ENCODE results near the gene C10orf71. TPM values are rescaled to one million over a fixed set of nuclear protein-coding genes. Genes with fewer than 3 reads are reported as not detected.

C10orf71 gene
- total RNA-seq, 1 donor from 2014 or later = not detected

DNA sequence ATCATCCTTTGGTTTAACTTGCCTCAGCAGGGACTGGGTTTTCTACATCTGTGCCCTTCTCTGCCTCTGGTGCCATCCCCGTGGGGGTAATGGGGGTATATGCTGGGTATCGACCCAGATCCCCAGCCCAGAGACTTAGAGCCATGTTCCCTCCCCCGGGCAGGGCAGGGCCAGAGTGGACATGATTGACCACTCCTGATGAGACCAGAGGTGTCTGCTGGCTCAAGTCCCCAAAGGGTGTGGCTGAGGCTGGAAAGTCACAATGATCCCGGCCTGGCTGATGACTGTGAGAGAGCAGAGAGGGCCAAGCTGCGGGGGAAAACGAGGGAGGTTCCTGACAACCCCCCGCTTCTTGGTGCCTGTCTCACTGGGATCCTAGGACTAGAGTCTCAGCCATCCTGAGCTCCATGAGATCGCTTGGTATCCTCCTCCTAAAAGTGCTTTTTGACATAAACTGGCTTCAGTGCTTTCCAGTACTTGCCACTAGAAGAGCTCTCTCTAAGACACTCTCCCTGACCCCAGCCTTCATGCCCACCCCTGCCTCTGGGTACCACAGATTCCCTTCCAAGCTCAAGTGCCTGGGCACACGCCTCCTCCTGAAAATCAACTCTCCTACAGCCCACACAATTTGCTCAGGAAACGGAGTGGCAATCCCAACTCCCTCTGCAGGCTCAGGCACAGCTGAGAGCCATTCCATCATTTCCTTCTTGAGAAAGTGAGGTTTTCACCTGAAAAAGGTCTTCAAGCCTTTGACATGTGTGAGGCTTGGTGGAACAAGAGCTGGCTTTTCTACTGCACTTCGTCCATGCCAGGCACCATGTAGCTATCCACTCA lies 63.0 kb downstream of the C10orf71 start:
- H3K27me3 ChIP-seq (ENCODE audit: control insufficient read depth, insufficient read depth, low read length) = no peaks in the 10 kb centered on the region
- H3K36me3 ChIP-seq (ENCODE audit: control insufficient read depth, insufficient read depth, low read length) = no peaks in the 10 kb centered on the region
- TF ChIP-seq CTCF (IDR thresholded peaks at IDR 0.05; ENCODE audit: insufficient read depth, low read length, poor library complexity, severe bottlenecking) = no peak
- no peak overlapping the region for H3K4me3 ChIP-seq (ENCODE audit: low read depth, low read length)
- DNase-seq (ENCODE audit: low read depth) = no peak

GRCh38 chr10:49362596-49363260 lies 63.8 kb downstream of the C10orf71 start:
- no peak for DNase-seq (ENCODE audit: low read depth)
- no peak for TF ChIP-seq CTCF (IDR thresholded peaks at IDR 0.05; ENCODE audit: insufficient read depth, low read length, poor library complexity, severe bottlenecking)
- Histone ChIP-seq H3K36me3 (ENCODE audit: control insufficient read depth, insufficient read depth, low read length) (no peaks in the 10 kb centered on the region), H3K4me3 (ENCODE audit: low read depth, low read length) (no peak overlapping the region), H3K27me3 (ENCODE audit: control insufficient read depth, insufficient read depth, low read length) (no peaks in the 10 kb centered on the region)

DNA sequence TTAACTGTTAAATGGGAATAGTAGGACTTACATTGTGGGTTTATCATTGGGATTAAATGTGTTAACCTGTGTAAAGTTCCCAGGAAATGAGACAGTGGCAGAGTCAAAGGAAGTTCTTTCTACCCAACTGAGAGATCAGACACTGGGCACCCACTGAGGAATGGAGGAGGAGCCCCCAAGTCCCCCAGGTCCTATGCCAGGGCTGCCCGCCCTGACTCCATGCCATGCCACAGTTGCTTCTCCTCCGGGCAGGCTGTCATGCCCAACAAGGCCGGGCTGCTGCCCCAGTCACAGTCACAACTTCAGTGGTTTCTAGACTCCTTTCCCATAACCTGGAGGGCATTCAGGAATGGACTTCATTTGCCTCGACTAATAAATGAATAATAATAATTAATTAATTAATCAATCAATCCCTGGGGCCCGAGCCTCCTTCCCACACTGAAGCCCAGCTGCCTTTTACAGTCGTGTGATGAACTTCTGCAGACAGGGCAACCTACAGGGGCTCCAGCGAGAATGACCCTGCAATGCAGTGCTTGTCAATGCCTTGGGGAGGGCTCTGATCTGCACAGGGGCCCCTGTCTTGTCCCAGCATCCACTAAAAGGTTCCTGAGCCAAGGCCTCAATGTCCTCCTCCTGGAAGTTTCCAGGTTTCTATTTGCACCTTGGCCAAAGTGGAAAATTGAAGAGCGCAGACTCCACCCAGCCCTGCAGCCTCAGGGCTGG lies 64.5 kb downstream of the C10orf71 start:
- no peak for TF ChIP-seq CTCF (IDR thresholded peaks at IDR 0.05; ENCODE audit: insufficient read depth, low read length, poor library complexity, severe bottlenecking)
- no peak overlapping the region for H3K4me3 ChIP-seq (ENCODE audit: low read depth, low read length)
- no peak for DNase-seq (ENCODE audit: low read depth)
- H3K36me3 ChIP-seq (ENCODE audit: control insufficient read depth, insufficient read depth, low read length) = no peaks in the 10 kb centered on the region
- H3K27me3 ChIP-seq (ENCODE audit: control insufficient read depth, insufficient read depth, low read length) = no peaks in the 10 kb centered on the region

- DNase-seq (ENCODE audit: low read depth) = no peak
- no peaks in the 10 kb centered on the region for H3K27me3 ChIP-seq (ENCODE audit: control insufficient read depth, insufficient read depth, low read length)
- no peaks in the 10 kb centered on the region for H3K36me3 ChIP-seq (ENCODE audit: control insufficient read depth, insufficient read depth, low read length)
- no peak overlapping the region for H3K4me3 ChIP-seq (ENCODE audit: low read depth, low read length)
- TF ChIP-seq CTCF (IDR thresholded peaks at IDR 0.05; ENCODE audit: insufficient read depth, low read length, poor library complexity, severe bottlenecking) = no peak
Measured at GRCh38 chr10:49364051-49364450, 65.1 kb downstream of the C10orf71 start.

GRCh38 chr10:49364747-49365146 lies 65.8 kb downstream of the C10orf71 start:
- Histone ChIP-seq H3K36me3 (ENCODE audit: control insufficient read depth, insufficient read depth, low read length) (no peaks in the 10 kb centered on the region), H3K27me3 (ENCODE audit: control insufficient read depth, insufficient read depth, low read length) (no peaks in the 10 kb centered on the region), H3K4me3 (ENCODE audit: low read depth, low read length) (no peak overlapping the region)
- no peak for DNase-seq (ENCODE audit: low read depth)
- no peak for TF ChIP-seq CTCF (IDR thresholded peaks at IDR 0.05; ENCODE audit: insufficient read depth, low read length, poor library complexity, severe bottlenecking)

All from kidney epithelial cell (primary cell).